Mucosa of descending colon (tissue), 3 donors: ENCODE results near the gene PCBP4. TPM values are rescaled to one million over a fixed set of nuclear protein-coding genes. Genes with fewer than 3 reads are reported as not detected.

ENCODE experiments used
- ATAC-seq: fragments of 200-7000 bp; cut with Tn5 transposase; one replicate; pipeline ENCODE4 v1.9.1; 2020; ENCODE audit warnings: mild to moderate bottlenecking, moderate library complexity
- DNase-seq, 3 donors: peaks; one replicate each; pipeline ENCODE4 v3.0.0-alpha.2; 2020
- H3K36me3 ChIP-seq: fragments of 200-600 bp; one replicate; pipeline ENCODE4 v1.8.0; 2021; ENCODE audit warnings: low read depth, mild to moderate bottlenecking
- H3K4me1 ChIP-seq: fragments of 200-600 bp; one replicate; pipeline ENCODE4 v1.8.0; 2021; ENCODE audit warnings: low read depth, mild to moderate bottlenecking
- H3K4me3 ChIP-seq: fragments of 200-600 bp; one replicate; pipeline ENCODE4 v1.8.0; 2021; ENCODE audit warnings: mild to moderate bottlenecking
- H3K9me3 ChIP-seq: fragments of 200-600 bp; one replicate; pipeline ENCODE4 v1.8.0; 2021; ENCODE audit warnings: mild to moderate bottlenecking
- intact Hi-C, 2 donors: fragments of 100-400 bp; cut with DNase I in 1 of 2; cut with micrococcal nuclease in 1 of 2; formaldehyde crosslinking; loops; one replicate each; pipeline versions ENCODE4 v1.11.0 to v1.11.1; 2022; cut with DNase I, micrococcal nuclease
- total RNA-seq, 3 donors: library from RNA; stranded (reverse); fragmentation: NEBNext Ultra II Directional in 2 of 3; extraction: Animal tissue kit (Norgen Biotek cat#: 25700) in 2 of 3; gene quantifications; one replicate each; pipeline versions ENCODE4 v1.2.1 to v1.2.4, GENCODE V29; 2021 to 2023
- TF ChIP-seq, protein P1 (sequence below): fragments of 200-600 bp; IDR thresholded peaks from one replicate; pipeline ENCODE4 v1.8.0; 2022; ENCODE audit warnings: antibody characterized with exemption, mild to moderate bottlenecking
- donor health status: DM: no; HTN: no; CAD: no; lungs with moderate emphysema.
- donor health status: DM: no; HTN: no; CAD: no.
- donor health status: DM: no; HTN: yes; CAD: no.

Gene PCBP4
- total RNA-seq, 3 donors from 2014 or later = 17.8 to 41.9 (median 25.9) TPM

DNA sequence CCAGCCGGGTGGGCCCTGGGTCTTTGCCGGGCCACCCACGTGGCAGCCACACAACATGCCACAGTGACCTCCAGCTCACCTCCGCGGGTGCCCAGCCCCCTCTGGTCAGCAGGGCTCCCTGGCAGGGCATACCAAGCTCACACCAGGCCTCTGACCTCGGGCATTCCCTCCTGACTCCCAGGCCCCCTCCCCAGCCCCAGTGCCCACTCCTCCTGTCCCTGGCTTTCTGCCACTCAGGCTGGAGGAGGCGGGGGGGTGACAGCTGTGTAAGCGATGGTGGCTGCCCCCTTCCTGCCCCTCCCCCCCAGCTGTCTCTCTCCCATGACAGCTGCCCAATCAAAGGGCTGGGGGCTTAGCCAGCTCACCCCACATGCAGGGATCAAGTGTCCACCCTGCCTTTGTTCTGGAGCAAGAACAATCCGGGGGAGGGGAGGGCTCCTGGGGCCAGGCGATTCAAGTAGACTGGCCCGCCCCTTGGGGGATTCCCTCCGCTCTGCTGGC, 3.3 kb downstream of the PCBP4 start:
- TF ChIP-seq, protein P1, sequence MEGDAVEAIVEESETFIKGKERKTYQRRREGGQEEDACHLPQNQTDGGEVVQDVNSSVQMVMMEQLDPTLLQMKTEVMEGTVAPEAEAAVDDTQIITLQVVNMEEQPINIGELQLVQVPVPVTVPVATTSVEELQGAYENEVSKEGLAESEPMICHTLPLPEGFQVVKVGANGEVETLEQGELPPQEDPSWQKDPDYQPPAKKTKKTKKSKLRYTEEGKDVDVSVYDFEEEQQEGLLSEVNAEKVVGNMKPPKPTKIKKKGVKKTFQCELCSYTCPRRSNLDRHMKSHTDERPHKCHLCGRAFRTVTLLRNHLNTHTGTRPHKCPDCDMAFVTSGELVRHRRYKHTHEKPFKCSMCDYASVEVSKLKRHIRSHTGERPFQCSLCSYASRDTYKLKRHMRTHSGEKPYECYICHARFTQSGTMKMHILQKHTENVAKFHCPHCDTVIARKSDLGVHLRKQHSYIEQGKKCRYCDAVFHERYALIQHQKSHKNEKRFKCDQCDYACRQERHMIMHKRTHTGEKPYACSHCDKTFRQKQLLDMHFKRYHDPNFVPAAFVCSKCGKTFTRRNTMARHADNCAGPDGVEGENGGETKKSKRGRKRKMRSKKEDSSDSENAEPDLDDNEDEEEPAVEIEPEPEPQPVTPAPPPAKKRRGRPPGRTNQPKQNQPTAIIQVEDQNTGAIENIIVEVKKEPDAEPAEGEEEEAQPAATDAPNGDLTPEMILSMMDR = no peak
- Histone ChIP-seq H3K4me3 (no peak overlapping the region), H3K9me3 (no peaks in the 10 kb centered on the region), H3K36me3 (no peaks in the 10 kb centered on the region), H3K4me1 (peaks cover 11% of the 10 kb centered on the region)
- ATAC-seq = no peak
- peak in 2 of 3 donors; percentile 31 to 46 for DNase-seq
- intact Hi-C loops = no loop called here

DNA sequence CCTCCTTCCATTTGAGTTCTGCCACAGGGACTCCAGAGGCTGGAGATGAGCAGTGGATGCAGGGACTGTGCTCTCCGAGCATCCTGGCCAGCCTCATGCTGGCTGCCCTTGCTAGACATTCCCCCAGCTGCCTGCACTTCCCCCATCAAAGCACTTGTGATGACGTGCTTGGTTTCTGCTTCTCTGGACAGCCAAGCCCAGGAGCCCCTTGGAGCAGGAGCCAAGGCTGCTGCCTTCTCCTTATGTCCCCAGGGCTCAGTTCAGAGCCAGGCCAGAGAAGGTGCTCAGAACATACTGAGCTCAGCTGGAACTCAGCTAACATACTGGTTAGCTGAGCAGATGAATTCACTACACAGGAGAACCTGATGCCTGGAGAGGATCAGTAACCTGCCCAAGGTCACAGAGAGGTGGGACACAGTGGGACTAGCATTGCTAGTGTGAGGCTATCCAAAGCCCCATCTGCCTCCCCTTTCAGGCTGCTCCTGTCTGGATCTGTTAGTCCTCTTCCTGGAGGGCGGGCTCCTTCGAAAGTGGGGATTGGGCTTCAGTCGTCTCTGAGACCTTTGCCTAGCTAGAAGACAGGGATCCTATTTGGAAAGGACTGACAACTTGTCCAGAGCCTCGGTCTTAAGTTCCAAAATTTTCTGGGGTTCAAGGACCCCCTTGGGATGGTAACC, 4.3 kb downstream of the PCBP4 start:
- intact Hi-C loops = no loop called here

DNA sequence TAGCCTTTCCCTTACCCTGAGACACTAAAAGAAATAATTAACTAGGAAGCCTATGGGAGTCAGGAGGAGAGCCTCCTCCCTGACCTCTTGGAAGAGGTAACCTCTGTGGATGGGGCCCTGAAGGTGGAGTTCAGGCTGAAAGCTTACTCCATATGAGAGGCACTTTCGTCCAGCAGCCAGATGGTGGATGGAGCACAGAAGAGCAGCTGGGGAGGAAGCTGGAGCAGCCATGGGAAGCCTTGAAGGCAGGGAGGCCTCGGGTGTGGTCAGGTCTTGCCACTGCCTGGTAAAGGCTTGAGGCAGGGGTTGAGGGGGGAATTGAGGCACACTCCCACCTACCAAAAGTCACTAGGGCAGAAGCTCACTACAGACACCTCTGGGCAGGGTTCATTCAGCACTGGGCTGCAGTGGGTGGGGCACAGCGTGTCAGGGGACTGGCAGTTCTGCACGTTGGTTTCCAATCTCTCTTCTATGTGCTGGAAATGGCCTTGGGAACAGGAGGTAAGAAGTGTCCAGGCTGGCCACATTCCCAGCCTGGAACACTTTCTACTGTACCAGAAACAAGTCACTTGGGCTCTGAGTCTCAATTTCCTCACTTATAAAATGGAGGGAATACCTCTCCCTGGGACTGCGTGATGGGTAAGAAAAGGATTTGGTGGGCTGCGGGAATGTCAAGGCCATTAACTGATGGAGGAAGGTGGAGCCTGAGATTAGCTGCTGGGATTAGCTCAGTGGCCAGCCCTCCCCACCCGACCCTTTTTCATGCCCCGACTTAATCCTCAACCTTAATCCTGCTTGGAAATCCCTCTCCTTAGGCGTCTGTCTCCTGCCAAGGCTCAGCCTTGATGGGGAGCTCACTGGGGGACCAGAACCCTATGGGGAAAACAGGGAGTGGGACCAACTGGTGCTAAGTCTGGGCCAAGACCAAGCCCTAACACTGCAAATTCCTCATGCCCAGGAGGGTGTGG, 5.4 kb downstream of the PCBP4 start:
- Histone ChIP-seq H3K36me3 (no peaks in the 10 kb centered on the region), H3K4me3 (no peak overlapping the region), H3K9me3 (no peaks in the 10 kb centered on the region), H3K4me1 (peaks cover 7% of the 10 kb centered on the region)
- intact Hi-C loops = no loop called here
- ATAC-seq = peak; percentile 38
- TF ChIP-seq, protein P1 = no peak
- peak in 1 of 3 donors; percentile 19 for DNase-seq

More for the DNA sequence above, 4.3 kb downstream of the PCBP4 start:
- Histone ChIP-seq H3K4me1 (peaks cover 9% of the 10 kb centered on the region), H3K36me3 (no peaks in the 10 kb centered on the region), H3K9me3 (no peaks in the 10 kb centered on the region), H3K4me3 (no peak overlapping the region)
- DNase-seq = peak in 2 of 3 donors; percentile 15 to 24
- TF ChIP-seq, protein P1 = no peak
- ATAC-seq = no peak

DNA sequence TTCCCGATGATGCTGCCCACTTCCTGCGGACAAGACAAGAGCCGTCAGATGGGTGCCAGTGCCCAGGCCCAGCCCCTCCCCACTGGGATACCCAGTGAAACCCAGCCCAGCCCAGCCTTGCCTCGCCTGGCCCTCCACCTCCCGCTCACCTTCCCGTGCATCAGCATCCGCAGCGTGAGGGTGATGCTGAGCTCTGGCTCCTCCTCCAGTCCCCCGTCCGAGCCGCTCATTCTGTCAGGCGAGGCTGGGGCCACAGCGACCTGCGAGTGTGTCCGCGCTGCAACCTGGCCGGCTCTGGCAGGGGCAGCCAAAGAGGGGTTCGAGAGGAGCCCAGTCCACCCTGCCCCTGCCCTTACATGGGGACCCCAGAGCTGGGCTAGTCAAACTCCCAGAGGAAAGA, 6.2 kb downstream of the PCBP4 start:
- DNase-seq (peak in 2 of 3 donors; percentile 25 to 34), ATAC-seq (no peak)
- intact Hi-C loops = no loop called here
- H3K4me3 ChIP-seq = no peak overlapping the region
- no peaks in the 10 kb centered on the region for H3K36me3 ChIP-seq
- no peaks in the 10 kb centered on the region for H3K9me3 ChIP-seq
- TF ChIP-seq, protein P1 = no peak
- H3K4me1 ChIP-seq = peaks cover 6% of the 10 kb centered on the region

DNA sequence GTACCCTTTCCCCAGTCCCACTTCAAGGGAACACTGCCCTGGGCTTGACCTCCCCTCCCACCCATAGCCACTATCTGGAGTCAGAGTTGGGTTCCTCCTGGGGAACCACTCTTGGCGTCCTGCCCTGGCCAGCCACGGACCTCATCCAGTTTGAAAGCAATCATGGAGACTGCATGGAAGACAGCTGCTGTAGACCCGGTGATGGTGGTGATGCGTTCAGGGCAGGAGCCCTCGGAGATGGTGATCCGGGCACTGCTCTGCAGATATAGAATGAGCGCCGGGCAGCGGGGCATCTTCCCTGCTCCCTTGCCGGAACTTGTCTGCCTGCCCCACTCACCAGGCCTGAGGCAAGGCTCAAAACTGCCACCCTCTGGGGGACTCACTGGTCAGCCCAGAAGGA, 6.9 kb downstream of the PCBP4 start:
- Histone ChIP-seq H3K4me1 (peaks cover 7% of the 10 kb centered on the region), H3K4me3 (no peak overlapping the region), H3K9me3 (no peaks in the 10 kb centered on the region), H3K36me3 (no peaks in the 10 kb centered on the region)
- intact Hi-C loops = no loop called here
- peak in 2 of 3 donors; percentile 20 to 38 for DNase-seq
- TF ChIP-seq, protein P1 = no peak
- ATAC-seq = no peak
